GM12878 (cell line): Measurements from ENCODE around the gene ZBTB34. TPM values are rescaled to one million over a fixed set of nuclear protein-coding genes. Genes with fewer than 3 reads are reported as not detected.

ENCODE experiments used
- ATAC-seq: fragments of 200-7000 bp; cut with Tn5 transposase; 3 replicates; pipeline ENCODE4 v1.9.1; 2020; ENCODE audit warnings: mild to moderate bottlenecking, moderate library complexity
- Bru-seq: library from RNA; stranded (reverse); fragments of 400-500 nt; gene quantifications from one replicate; lab custom pipeline; 2021; lab: Mats Ljungman, UMichigan
- BruChase-seq, 2 experiments: library from RNA; stranded (reverse); fragments of 400-500 nt; gene quantifications; one replicate each; lab custom pipeline; 2021; lab: Mats Ljungman, UMichigan
- BruUV-seq: library from RNA; stranded (reverse); fragments of 400-500 nt; replicated peaks from 2 replicates; lab custom pipeline; 2021; lab: Mats Ljungman, UMichigan
- CTCF ChIA-PET: fragments of 300-600 bp; sonication (Branson Sonifier 250); formaldehyde crosslinking; extraction: SDS; loops from one replicate; lab custom pipeline; 2021; ENCODE audit warnings: inconsistent platforms; lab: Yijun Ruan, JAX
- POLR2A ChIA-PET: fragments of 350-600 bp; formaldehyde crosslinking; extraction: SDS; loops from one replicate; lab custom pipeline; 2021; ENCODE audit warnings: inconsistent platforms; lab: Charles Lee
- RAD21 ChIA-PET: fragments of 300-600 bp; sonication (Branson Sonifier 250); formaldehyde crosslinking; loops from one replicate; lab custom pipeline; 2023; ENCODE audit warnings: antibody characterized with exemption; ENCODE audit not compliant: unreplicated experiment; lab: Charles Lee
- SMC1A ChIA-PET: fragments of 300-600 bp; sonication (Branson Sonifier 250); formaldehyde crosslinking; loops from one replicate; lab custom pipeline; 2023; ENCODE audit not compliant: unreplicated experiment, uncharacterized antibody; lab: Charles Lee
- DNase-seq: peaks from one replicate; pipeline ENCODE4 v3.0.0-alpha.2; 2011; ENCODE audit warnings: low read depth, low spot score
- FAIRE-seq: peaks from 3 replicates; lab custom pipeline; 2011; peaks lifted over from hg19 to GRCh38; lab: Jason Lieb, UNC
- H2AFZ ChIP-seq: 2 replicates; pipeline ENCODE4 v1.6.0; 2011; ENCODE audit warnings: low read depth, low read length, control low read depth; ENCODE audit not compliant: control insufficient read depth
- H3K27ac ChIP-seq: 2 replicates; pipeline ENCODE4 v1.5.1; 2011; ENCODE audit warnings: control low read depth; ENCODE audit not compliant: control insufficient read depth, insufficient read depth
- H3K27me3 ChIP-seq, 2 experiments: replicated peaks in 1 of 2; 2 replicates each; pipeline versions ENCODE4 v1.6.0 to v1.6.1; 2011; ENCODE audit warnings: low read length in 1 of 2; ENCODE audit not compliant: control insufficient read depth in 2 of 2, insufficient read depth in 2 of 2
- H3K36me3 ChIP-seq, 2 experiments: 2 replicates each; pipeline ENCODE4 v1.5.1; 2011; ENCODE audit warnings: low read length in 1 of 2; ENCODE audit not compliant: control insufficient read depth in 2 of 2, insufficient read depth in 2 of 2
- H3K4me1 ChIP-seq: 2 replicates; pipeline ENCODE4 v1.6.1; 2011; ENCODE audit warnings: mild to moderate bottlenecking, low read length, moderate library complexity, mixed read lengths; ENCODE audit not compliant: control insufficient read depth, insufficient read depth
- H3K4me2 ChIP-seq: 2 replicates; pipeline ENCODE4 v1.6.0; 2011; ENCODE audit warnings: control low read depth; ENCODE audit not compliant: control insufficient read depth, insufficient read depth
- H3K4me3 ChIP-seq: fragments of 200-600 bp; sonication (generic); 2 replicates; pipeline ENCODE4 v1.5.1; 2016
- H3K79me2 ChIP-seq: 2 replicates; pipeline ENCODE4 v1.6.0; 2011; ENCODE audit warnings: low read length; ENCODE audit not compliant: control insufficient read depth, insufficient read depth
- H3K9ac ChIP-seq: 2 replicates; pipeline ENCODE4 v1.8.0; 2011; ENCODE audit warnings: low read length, control low read depth, mixed read lengths; ENCODE audit not compliant: control insufficient read depth, insufficient read depth
- H3K9me3 ChIP-seq: replicated peaks from 3 replicates; pipeline ENCODE4 v1.5.1; 2011; ENCODE audit warnings: mild to moderate bottlenecking, low read length; ENCODE audit not compliant: control insufficient read depth, insufficient read depth
- H4K20me1 ChIP-seq: 2 replicates; pipeline ENCODE4 v1.6.0; 2011; ENCODE audit not compliant: control insufficient read depth, insufficient read depth
- CHD1 ChIP-seq: IDR thresholded peaks from 2 replicates; pipeline ENCODE4 v1.6.1; 2012; ENCODE audit warnings: low read depth, low read length, improper control_type of control experiment
- NKRF ChIP-seq: fragments of 450-650 bp; conservative IDR thresholded peaks from 2 replicates; pipeline ENCODE4 v1.6.1; 2017; ENCODE audit warnings: mild to moderate bottlenecking, moderate library complexity
- PKNOX1 ChIP-seq: fragments of 450-650 bp; IDR thresholded peaks from 2 replicates; pipeline ENCODE4 v1.6.1; 2016; ENCODE audit warnings: mild to moderate bottlenecking
- POU2F2 ChIP-seq: IDR thresholded peaks from 3 replicates; pipeline ENCODE4 v1.6.1; 2011; ENCODE audit warnings: low read depth, mild to moderate bottlenecking, low read length, borderline replicate concordance
- RBBP5 ChIP-seq: fragments of 200-600 bp; sonication (generic); conservative IDR thresholded peaks from 2 replicates; pipeline ENCODE4 v1.6.1; 2016
- SMC3 ChIP-seq: IDR thresholded peaks from 2 replicates; pipeline ENCODE4 v1.6.1; 2011; ENCODE audit warnings: low read length, improper control_type of control experiment, borderline replicate concordance
- SREBF2 ChIP-seq: IDR thresholded peaks from 2 replicates; pipeline ENCODE4 v1.6.1; 2012; ENCODE audit warnings: mild to moderate bottlenecking, low read length
- SRF ChIP-seq, 2 experiments: IDR thresholded peaks; 2 replicates each; pipeline ENCODE4 v1.6.1; 2011; ENCODE audit warnings: low read depth in 2 of 2, low read length in 2 of 2, mild to moderate bottlenecking in 1 of 2, moderate library complexity in 1 of 2
- USF1 ChIP-seq: IDR thresholded peaks from 2 replicates; pipeline ENCODE4 v1.6.1; 2011; ENCODE audit warnings: borderline replicate concordance, low read depth, mild to moderate bottlenecking, moderate library complexity, mixed read lengths, low read length; ENCODE audit not compliant: insufficient read depth; ENCODE audit errors: extremely low read length
- YY1 ChIP-seq: IDR thresholded peaks from 2 replicates; pipeline ENCODE4 v1.6.1; 2011; ENCODE audit warnings: low read depth, mild to moderate bottlenecking, low read length
- ZNF207 ChIP-seq: fragments of 450-650 bp; IDR thresholded peaks from 2 replicates; pipeline ENCODE4 v1.6.1; 2014; ENCODE audit warnings: antibody characterized with exemption, mild to moderate bottlenecking, borderline replicate concordance
- WGBS: methylation state at CpG from one replicate; pipeline ENCODE4 v1.1.6; 2016; ENCODE audit warnings: low lambda C conversion rate; ENCODE audit not compliant: insufficient replicate concordance, insufficient coverage; ENCODE audit errors: missing lambda C conversion rate; 5-methylcytosine and 5-hydroxymethylcytosine counted together
- in situ Hi-C: fragments of 300-500 bp; cut with MboI; formaldehyde crosslinking; loops from 9 replicates; pipeline ENCODE4 v1.14.3; 2018; ENCODE audit warnings: mixed read lengths
- intact Hi-C: fragments of 100-400 bp; cut with micrococcal nuclease; formaldehyde crosslinking; loops from one replicate; pipeline ENCODE4 v1.14.2; 2022; ENCODE audit not compliant: unreplicated experiment
- long read RNA-seq, 2 experiments: library from polyadenylated mRNA; unstranded; transcript quantifications; one replicate each; pipeline ENCODE4 v2.0.0, GENCODE V29; 2019 to 2020
- polyA minus RNA-seq, 3 experiments: library from RNA; depleted of rRNA, polyadenylated mRNA; stranded (reverse); fragments of >200 nt; gene quantifications; 2 replicates each; pipeline ENCODE4 v1.2.3, GENCODE V29; 2011
- polyA plus RNA-seq, 11 experiments: library from polyadenylated mRNA; depleted of rRNA in 4 of 11; unstranded in 6 of 11; stranded (reverse) in 5 of 11; fragments of >200 nt; fragmentation: Nextera tagmentation in 4 of 11; fragmentation: Illumina TruSeq in 1 of 11; extraction: Ambion mirVana in 4 of 11; extraction: Trizol in 1 of 11; gene quantifications; 1 replicate in 1 of 11; 2 replicates in 10 of 11; pipeline versions ENCODE4 v1.2.1 to v1.2.3, GENCODE V29; 2011 to 2016; ENCODE audit warnings: inconsistent platforms in 2 of 11, missing spikeins in 2 of 11, low read depth in 1 of 11
- total RNA-seq, 4 experiments: library from RNA; depleted of rRNA in 3 of 4; stranded (reverse); fragments of >200 nt in 3 of 4; fragmentation: Illumina TruSeq in 1 of 4; extraction: Trizol in 1 of 4; gene quantifications; 2 replicates each; pipeline versions ENCODE4 v1.2.1 to v1.2.3, GENCODE V29; 2013 to 2021

ZBTB34 gene
- 16.0 and 16.2 TPM in 2 replicates for total RNA-seq (2013; cell fraction: nucleolus; rRNA removed)
- total RNA-seq (2014; rRNA removed) (3.8 and 4.2 TPM in 2 replicates), total RNA-seq (2014; rRNA removed; fragmentation: Illumina TruSeq; extraction: Trizol) (4.1 and 4.5 TPM in 2 replicates), total RNA-seq (2021) (5.3 and 5.5 TPM in 2 replicates), polyA plus RNA-seq (2011; rRNA removed) (11.3 and 13.1 TPM in 2 replicates), polyA plus RNA-seq (2014; fragmentation: Illumina TruSeq; extraction: Trizol) (4.4 and 4.5 TPM in 2 replicates), polyA plus RNA-seq (2014; fragmentation: Nextera tagmentation; extraction: Ambion mirVana) (1 to 10 TPM in 1 of 2 experiments, under 1 TPM in 1; 0.71 to 2.2 TPM), polyA plus RNA-seq (2014; rRNA removed) (3.7 and 4.5 TPM in 2 replicates), polyA plus RNA-seq (2016; fragmentation: Nextera tagmentation; extraction: Ambion mirVana) (1 to 10 TPM; 1.6 to 2.1 TPM), polyA minus RNA-seq (2011; rRNA and poly(A)+ RNA removed) (12.4 and 14.7 TPM in 2 replicates), Bru-seq, nascent RNA (percentile 78 among the genes with signal in this experiment), BruChase-seq, experiment 1, labeled RNA remaining after a 6-hour chase (percentile 75 among the genes with signal in this experiment), BruChase-seq, experiment 2, labeled RNA remaining after a 2-hour chase (percentile 84 among the genes with signal in this experiment)
- polyA plus RNA-seq (2011; ENCODE audit: low read depth): 2.3 TPM
- polyA plus RNA-seq (2011; cell fraction: cytosol; rRNA removed): 5.4 and 6.0 TPM in 2 replicates
- polyA plus RNA-seq (2011; cell fraction: nucleus; rRNA removed): 7.8 and 11.0 TPM in 2 replicates
- polyA plus RNA-seq (2012): 2.9 and 3.6 TPM in 2 replicates
- 3.9 and 4.5 TPM in 2 replicates for polyA minus RNA-seq (2011; cell fraction: cytosol; rRNA and poly(A)+ RNA removed)
- polyA minus RNA-seq (2011; cell fraction: nucleus; rRNA and poly(A)+ RNA removed): 5.9 and 7.5 TPM in 2 replicates
- long read RNA-seq, experiment 1, full-length matches to known transcripts: 1 of 1 reads
- long read RNA-seq, experiment 1, partial matches to known transcripts: 0 of 1 reads
- long read RNA-seq, experiment 1, other reads (novel, unspliced or antisense): 0 of 1 reads
- long read RNA-seq, experiment 2, full-length matches to known transcripts: 2 of 2 reads
- long read RNA-seq, experiment 2, partial matches to known transcripts: 0 of 2 reads
- long read RNA-seq, experiment 2, other reads (novel, unspliced or antisense): 0 of 2 reads

- Histone ChIP-seq H3K4me2 (peak within 1 kb of the TSS; percentile 83), H3K9me3 (no peaks in the 10 kb centered on the region), H3K27ac (peak within 1 kb of the TSS; percentile 89), H3K27me3 (peaks cover 0 to 2% of the 10 kb centered on the region in 2 experiments; a peak in 1 of 4 replicates), H4K20me1 (no peaks in the 10 kb centered on the region; the same call in 1 of the 2 replicates), H3K36me3 (peaks cover 0 to 2% of the 10 kb centered on the region in 2 experiments; a peak in 1 of 4 replicates), H2AFZ (peak within 1 kb of the TSS; percentile 95), H3K4me3 (peak within 1 kb of the TSS; percentile 83), H3K79me2 (peaks cover 23% of the 10 kb centered on the region), H3K9ac (peak within 1 kb of the TSS; percentile 84), H3K4me1 (peaks cover 9% of the 10 kb centered on the region)
- in situ Hi-C loops: no loop called here
- POLR2A ChIA-PET: interaction anchor here (0.6 to 3.9 kb wide), 5 partner anchors 10 to 320 kb away, joined by 6 to 14 read pairs (median 7); no protein-coding TSS in a partner anchor
- SMC1A ChIA-PET: interaction anchor here (0.7 to 2.1 kb wide), 4 partner anchors 13 to 54 kb away, joined by 4 to 7 read pairs (median 4); partner anchors contain the start of gene RALGPS1
- intact Hi-C loops: no loop called here
- RAD21 ChIA-PET: interaction anchor here (1.2 to 1.5 kb wide), 4 partner anchors 9 to 55 kb away, joined by 3 to 7 read pairs (median 4); partner anchors contain the start of gene ZBTB43
- CTCF ChIA-PET: interaction anchor here (0.6 to 3.0 kb wide), 13 partner anchors 8 to 170 kb away, joined by 3 to 16 read pairs (median 4); partner anchors contain the start of genes RALGPS1 and ZBTB43
- no peak for DNase-seq
- no TSS peak for BruUV-seq
- 0% methylated on average over 15 of the region's 67 CpGs for WGBS
- no peak for FAIRE-seq
- peak; percentile 75 for ATAC-seq
- no peak for TF ChIP-seq CHD1
- peak; percentile 48 for TF ChIP-seq SMC3
- peak; percentile 55; the same call in 1 of the 3 replicates for TF ChIP-seq POU2F2
- no peak for TF ChIP-seq PKNOX1
- TF ChIP-seq SREBF2: no peak
- no peak for TF ChIP-seq USF1
- TF ChIP-seq ZNF207: peak; percentile 46; the same call in 1 of the 2 replicates
- TF ChIP-seq RBBP5: no peak
- TF ChIP-seq YY1: peak; percentile 77; the same call in 1 of the 2 replicates
- TF ChIP-seq SRF (IDR thresholded peaks at IDR 0.05; ENCODE audit: low read depth in 2 of 2, low read length in 2 of 2): no peak
- TF ChIP-seq NKRF: peak; percentile 82
Observed at GRCh38 chr9:126860077-126860756, at the start of gene ZBTB34. Gene ZBTB34 (plus strand): TSS chr9:126860639. CDS start chr9:126879400, 18,761 bp downstream.
